IMR-90 (cell line): ENCODE data around the gene SLC22A31. TPM values are rescaled to one million over a fixed set of nuclear protein-coding genes. Genes with fewer than 3 reads are reported as not detected.

Experiments
- ATAC-seq: fragments of 200-7000 bp; cut with Tn5 transposase; 2 replicates; pipeline ENCODE4 v1.9.1; 2020; ENCODE audit warnings: low read depth, mild to moderate bottlenecking, moderate library complexity
- BruUV-seq: library from RNA; stranded (reverse); fragments of 400-500 nt; replicated peaks from 2 replicates; lab custom pipeline; 2021; lab: Mats Ljungman, UMichigan
- CTCF ChIA-PET: fragments of 300-600 bp; formaldehyde crosslinking; extraction: SDS; loops from one replicate; lab custom pipeline; 2021; ENCODE audit warnings: antibody characterized with exemption; lab: Yijun Ruan, JAX
- POLR2A ChIA-PET: fragments of 300-600 bp; sonication (Branson Sonifier 250); formaldehyde crosslinking; loops from one replicate; lab custom pipeline; 2022; ENCODE audit warnings: antibody characterized with exemption; ENCODE audit not compliant: unreplicated experiment; lab: Charles Lee
- DNase-seq: peaks from one replicate; pipeline ENCODE4 v3.0.0; 2013
- H2AFZ ChIP-seq: replicated peaks from 2 replicates; pipeline ENCODE3; 2013; ENCODE audit warnings: low read length, mild to moderate bottlenecking; ENCODE audit not compliant: poor library complexity
- H2AK5ac ChIP-seq: 2 replicates; pipeline ENCODE4 v1.6.1; 2013; ENCODE audit warnings: low read depth, low read length, inconsistent platforms
- H2AK9ac ChIP-seq: replicated peaks from 2 replicates; pipeline ENCODE3; 2013; ENCODE audit warnings: mild to moderate bottlenecking, low read depth, low read length, moderate library complexity; ENCODE audit not compliant: poor library complexity
- H2BK120ac ChIP-seq: 2 replicates; pipeline ENCODE4 v1.6.1; 2013; ENCODE audit warnings: low read depth, low read length, inconsistent platforms
- H2BK15ac ChIP-seq: 3 replicates; pipeline ENCODE4 v1.6.1; 2013; ENCODE audit warnings: low read depth, low read length, inconsistent platforms
- H2BK20ac ChIP-seq: 2 replicates; pipeline ENCODE4 v1.6.1; 2013; ENCODE audit warnings: low read depth, mild to moderate bottlenecking, inconsistent platforms, low read length, moderate library complexity
- H2BK5ac ChIP-seq: 2 replicates; pipeline ENCODE4 v1.6.1; 2013; ENCODE audit warnings: mild to moderate bottlenecking, low read depth, low read length, inconsistent platforms; ENCODE audit not compliant: poor library complexity, severe bottlenecking
- H3K14ac ChIP-seq: replicated peaks from 2 replicates; pipeline ENCODE4 v1.6.1; 2013; ENCODE audit warnings: low read depth, low read length, inconsistent platforms
- H3K18ac ChIP-seq: 2 replicates; pipeline ENCODE4 v1.6.1; 2013; ENCODE audit warnings: low read depth, low read length, control low read depth
- H3K23ac ChIP-seq: 2 replicates; pipeline ENCODE4 v1.6.1; 2013; ENCODE audit warnings: low read depth, low read length, inconsistent platforms
- H3K27ac ChIP-seq: 2 replicates; pipeline ENCODE4 v1.5.1; 2013; ENCODE audit warnings: mild to moderate bottlenecking, control low read depth, low read length; ENCODE audit not compliant: insufficient read depth
- H3K27me3 ChIP-seq: 2 replicates; pipeline ENCODE4 v1.6.1; 2013; ENCODE audit warnings: low read length; ENCODE audit not compliant: control insufficient read depth, insufficient read depth
- H3K36me3 ChIP-seq: 2 replicates; pipeline ENCODE4 v1.6.1; 2013; ENCODE audit warnings: low read length, mixed read lengths; ENCODE audit not compliant: control insufficient read depth, insufficient read depth
- H3K4ac ChIP-seq: 2 replicates; pipeline ENCODE4 v1.6.1; 2013; ENCODE audit warnings: low read depth, low read length, inconsistent platforms
- H3K4me1 ChIP-seq: 2 replicates; pipeline ENCODE4 v1.6.1; 2013; ENCODE audit warnings: low read length, mixed read lengths; ENCODE audit not compliant: control insufficient read depth, insufficient read depth
- H3K4me2 ChIP-seq: 2 replicates; pipeline ENCODE4 v1.6.1; 2013; ENCODE audit warnings: low read depth, mild to moderate bottlenecking, control low read depth, low read length, moderate library complexity
- H3K4me3 ChIP-seq: 2 replicates; pipeline ENCODE4 v1.5.1; 2013; ENCODE audit warnings: low read depth, mild to moderate bottlenecking, control low read depth, low read length, moderate library complexity; ENCODE audit not compliant: insufficient read depth
- H3K56ac ChIP-seq: 2 replicates; pipeline ENCODE4 v1.6.1; 2013; ENCODE audit warnings: low read length, inconsistent platforms; ENCODE audit not compliant: insufficient read depth; ENCODE audit errors: extremely low read depth
- H3K79me1 ChIP-seq, 2 experiments: 2 replicates each; pipeline ENCODE4 v1.6.1; 2013; ENCODE audit warnings: low read length in 2 of 2, inconsistent platforms in 1 of 2, low read depth in 1 of 2
- H3K9ac ChIP-seq: 2 replicates; pipeline ENCODE4 v1.6.1; 2013; ENCODE audit warnings: low read depth, low read length, control low read depth
- H3K9me1 ChIP-seq: 2 replicates; pipeline ENCODE4 v1.6.1; 2013; ENCODE audit warnings: low read length, inconsistent platforms; ENCODE audit not compliant: insufficient read depth
- H3K9me3 ChIP-seq: 2 replicates; pipeline ENCODE4 v1.6.1; 2013; ENCODE audit warnings: low read length; ENCODE audit not compliant: control insufficient read depth, insufficient read depth
- H4K20me1 ChIP-seq: 2 replicates; pipeline ENCODE4 v1.6.1; 2013; ENCODE audit warnings: low read length, inconsistent platforms; ENCODE audit not compliant: insufficient read depth
- H4K5ac ChIP-seq: 2 replicates; pipeline ENCODE4 v1.6.1; 2013; ENCODE audit warnings: mild to moderate bottlenecking, low read depth, low read length, control low read depth
- H4K8ac ChIP-seq, 2 experiments: 2 replicates each; pipeline ENCODE4 v1.6.1; 2013; ENCODE audit warnings: low read depth in 2 of 2, low read length in 2 of 2, control low read depth in 1 of 2, inconsistent platforms in 1 of 2
- H4K91ac ChIP-seq: 2 replicates; pipeline ENCODE4 v1.6.1; 2013; ENCODE audit warnings: low read depth, low read length, inconsistent platforms; ENCODE audit not compliant: insufficient read depth
- CTCF ChIP-seq: conservative IDR thresholded peaks from 2 replicates; pipeline ENCODE4 v1.5.1; 2012; ENCODE audit warnings: mild to moderate bottlenecking, low read depth, low read length, improper control_type of control experiment
- MXI1 ChIP-seq: IDR thresholded peaks from 2 replicates; pipeline ENCODE4 v1.6.1; 2012; ENCODE audit warnings: low read depth, mild to moderate bottlenecking, low read length, moderate library complexity, borderline replicate concordance
- RCOR1 ChIP-seq: IDR thresholded peaks from 2 replicates; pipeline ENCODE4 v1.6.1; 2012; ENCODE audit warnings: mild to moderate bottlenecking, low read length, improper control_type of control experiment; ENCODE audit not compliant: insufficient replicate concordance
- RFX5 ChIP-seq: IDR thresholded peaks from 2 replicates; pipeline ENCODE4 v1.8.0; 2012; ENCODE audit warnings: low read depth, mild to moderate bottlenecking, low read length, moderate library complexity
- SMC3 ChIP-seq: fragments of 150-350 bp; IDR thresholded peaks from 2 replicates; pipeline ENCODE4 v1.6.1; 2016; ENCODE audit warnings: low read depth, mild to moderate bottlenecking, antibody characterized with exemption, low read length, moderate library complexity
- WGBS, 2 experiments: methylation state at CpG; one replicate each; pipeline versions ENCODE4 v1.1.5 to v1.1.7; 2013; ENCODE audit warnings: missing lambda C conversion rate in 2 of 2; ENCODE audit not compliant: insufficient read length in 1 of 2; ENCODE audit errors: extremely low coverage in 2 of 2; 5-methylcytosine and 5-hydroxymethylcytosine counted together
- dilution Hi-C: fragments of 300-500 bp; cut with HindIII; formaldehyde crosslinking; loops from one replicate; pipeline ENCODE4 v1.14.3; 2018; ENCODE audit warnings: low sequenced_read_pairs; ENCODE audit not compliant: unreplicated experiment
- in situ Hi-C: fragments of 300-500 bp; cut with MboI; formaldehyde crosslinking; loops from 3 replicates; pipeline ENCODE4 v1.14.3; 2019; ENCODE audit warnings: low sequenced_read_pairs, inconsistent platforms, mixed read lengths
- intact Hi-C: fragments of 100-400 bp; cut with micrococcal nuclease; formaldehyde crosslinking; loops from 2 replicates; pipeline ENCODE4 v1.10.0; 2022
- polyA plus RNA-seq, 3 experiments: library from polyadenylated mRNA; depleted of rRNA; stranded (reverse); fragments of >200 nt; gene quantifications; 2 replicates each; pipeline ENCODE4 v1.2.3, GENCODE V29; 2012; ENCODE audit warnings: low replicate concordance in 1 of 3
- total RNA-seq: library from RNA; depleted of rRNA; stranded (reverse); fragments of >200 nt; gene quantifications from 2 replicates; pipeline ENCODE4 v1.2.3, GENCODE V29; 2012

The SLC22A31 gene
- total and polyA plus RNA-seq, 2 of the 4 experiments (the other 2 are of a cell fraction): 0.18 to 5.5 TPM

- no TSS peak for BruUV-seq
- H2BK120ac ChIP-seq: no peak overlapping the region
- H3K27ac ChIP-seq: no peak overlapping the region
- no peak overlapping the region for H3K18ac ChIP-seq
- no peak overlapping the region for H2BK5ac ChIP-seq
- H2AFZ ChIP-seq: no peak overlapping the region
- no peaks in the 10 kb centered on the region for H3K79me1 ChIP-seq
- CTCF ChIA-PET: no interaction called here
- POLR2A ChIA-PET: no interaction called here
- dilution Hi-C loops: no loop called here
- DNase-seq: no peak
- H4K91ac ChIP-seq: no peak overlapping the region
- no peaks in the 10 kb centered on the region for H4K20me1 ChIP-seq
- H3K9me1 ChIP-seq: no peaks in the 10 kb centered on the region
- H2BK15ac ChIP-seq: no peak overlapping the region
- H4K5ac ChIP-seq: no peak overlapping the region
- no peak overlapping the region for H3K56ac ChIP-seq
- no peak overlapping the region for H3K14ac ChIP-seq
- no peak overlapping the region for H3K4me3 ChIP-seq
- H3K4me1 ChIP-seq: peaks cover 5% of the 10 kb centered on the region; the same call in 1 of the 2 replicates
- H2BK20ac ChIP-seq: no peak overlapping the region
- H3K9ac ChIP-seq: no peak overlapping the region
- no peak overlapping the region for H3K4ac ChIP-seq
- no peaks in the 10 kb centered on the region for H3K9me3 ChIP-seq
- no peak for ATAC-seq
- intact Hi-C loops: no loop called here
- H3K23ac ChIP-seq: no peak overlapping the region
- TF ChIP-seq RCOR1 (no peak), MXI1 (no peak), RFX5 (no peak), SMC3 (no peak), CTCF (peak; percentile 9; the same call in 1 of the 2 replicates)
- no peaks in the 10 kb centered on the region for H3K36me3 ChIP-seq
- no peak overlapping the region for H2AK5ac ChIP-seq
- H3K27me3 ChIP-seq: peaks cover 33% of the 10 kb centered on the region
- in situ Hi-C loops: loop anchor here (10.0 kb wide), 1 partner anchor 424 kb away; no protein-coding TSS in a partner anchor
- peak overlapping the region; percentile 65 for H2AK9ac ChIP-seq
- no peak overlapping the region for H4K8ac ChIP-seq
- H3K4me2 ChIP-seq: no peak overlapping the region
- WGBS, 2 experiments: 78% methylated on average over 14 of the region's 23 CpGs; no CpG with 5 or more reads in 1 of the 2 experiments
These were observed 31.8 kb downstream of the SLC22A31 start for GRCh38 chr16:89168381-89169189.
